Midbrain (tissue), 1 donor: ENCODE data around the gene TMEM184A.

Experiments used
- DNase-seq: peaks from one replicate; lab custom pipeline; 2025; lab: John Stamatoyannopoulos, UW

TMEM184A gene

DNA sequence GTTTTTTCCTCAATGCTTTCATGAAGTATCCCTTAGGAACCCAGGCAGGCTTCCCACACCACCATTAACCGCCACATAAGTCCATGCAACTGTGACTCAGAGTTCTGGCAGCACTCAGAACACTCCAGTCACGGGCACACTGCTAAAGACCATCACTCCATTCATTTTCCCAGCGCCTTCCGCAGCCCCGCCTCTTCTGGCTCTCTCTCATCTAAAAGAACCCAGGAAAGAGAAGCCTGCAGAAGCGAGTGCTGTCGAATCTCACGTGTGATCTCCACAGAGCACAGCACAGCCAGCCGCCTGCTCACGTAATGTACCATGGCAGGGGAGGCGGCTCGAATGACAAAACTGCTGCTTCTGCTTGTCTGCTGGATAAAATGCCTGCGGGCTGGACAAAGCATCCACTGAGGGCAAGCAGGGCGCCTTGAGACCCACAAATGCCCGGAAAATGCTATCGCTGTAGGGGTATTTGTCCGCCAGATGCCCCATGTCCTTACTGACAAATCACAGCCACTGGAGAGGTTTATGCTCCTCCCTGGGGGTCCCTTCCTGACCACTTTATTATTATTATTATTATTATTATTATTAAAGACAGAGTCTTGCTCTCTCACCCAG lies 12.0 kb upstream of the TMEM184A start:
- DNase-seq = no peak

DNA sequence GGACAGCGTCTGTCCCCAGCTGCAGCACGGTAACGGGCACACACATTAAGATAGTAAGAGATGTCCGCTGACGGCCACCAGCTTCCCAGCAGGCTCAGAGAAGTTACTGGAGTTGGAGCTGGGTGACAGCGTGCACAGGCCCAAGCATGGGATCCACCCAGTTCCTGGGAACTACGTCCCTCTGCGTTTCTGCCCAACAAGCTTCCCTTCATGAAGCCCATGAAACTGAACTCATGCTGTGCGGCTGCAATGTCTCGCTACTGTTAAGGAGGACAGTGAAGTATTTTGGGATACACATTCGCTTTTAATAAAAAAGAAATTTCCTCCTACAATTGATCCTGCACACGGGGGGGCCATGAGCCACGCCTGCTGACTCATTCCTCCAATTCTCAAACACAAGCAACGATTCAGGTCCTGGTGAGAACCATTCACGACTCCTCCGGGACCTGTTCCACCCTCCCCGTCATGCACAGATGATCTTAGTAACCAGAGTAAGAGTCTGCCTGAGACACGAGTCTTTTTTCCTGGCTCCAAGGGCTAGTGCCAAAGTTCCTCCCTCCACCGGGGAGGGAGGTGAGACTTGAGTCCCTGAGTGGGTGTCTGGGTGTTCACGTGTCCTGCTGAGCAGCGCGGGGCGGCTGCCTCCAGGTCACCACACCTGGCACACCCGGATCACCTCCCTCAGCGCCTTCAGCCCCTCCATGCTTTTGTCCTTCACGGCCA lies 11.2 kb upstream of the TMEM184A start:
- no peak for DNase-seq

DNA sequence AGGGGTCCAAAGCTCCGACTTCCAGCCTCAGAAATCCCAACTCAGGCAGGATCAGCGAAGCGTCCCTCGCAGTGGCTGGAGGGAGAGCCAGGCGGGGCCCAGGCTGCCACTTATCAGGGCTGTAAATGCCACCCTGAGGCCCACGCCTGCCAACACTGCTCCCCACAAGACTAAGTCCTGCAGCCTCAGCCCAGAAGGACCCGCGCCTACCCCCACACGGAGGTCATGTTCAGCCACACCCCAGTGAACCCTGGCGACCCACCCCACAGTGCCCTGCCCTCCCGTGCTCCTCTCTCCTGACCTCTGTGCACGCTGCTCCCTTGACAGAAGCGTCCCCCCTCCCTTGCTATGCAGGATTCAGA lies 10.7 kb upstream of the TMEM184A start:
- DNase-seq = no peak

DNA sequence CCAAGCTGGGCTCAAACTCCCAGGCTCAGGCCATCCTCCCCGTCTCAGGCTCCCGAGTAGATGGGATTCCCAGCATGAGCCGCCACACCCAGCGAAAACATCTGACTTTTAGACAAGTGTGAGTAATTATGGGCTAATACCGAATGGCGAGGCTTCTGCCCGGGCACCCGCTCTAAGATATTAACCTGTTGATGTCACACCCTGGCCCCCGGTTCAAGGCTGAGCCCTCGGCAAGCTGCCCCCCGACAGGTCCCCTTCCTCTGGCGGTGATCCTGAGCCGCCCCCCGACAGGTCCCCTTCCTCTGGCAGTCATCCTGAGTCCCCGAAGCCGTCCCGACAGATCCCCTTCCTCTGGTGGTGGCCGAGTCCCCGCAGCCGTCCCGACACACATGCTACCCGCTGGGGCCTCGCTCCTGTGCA lies 8.6 kb upstream of the TMEM184A start:
- no peak for DNase-seq

DNA sequence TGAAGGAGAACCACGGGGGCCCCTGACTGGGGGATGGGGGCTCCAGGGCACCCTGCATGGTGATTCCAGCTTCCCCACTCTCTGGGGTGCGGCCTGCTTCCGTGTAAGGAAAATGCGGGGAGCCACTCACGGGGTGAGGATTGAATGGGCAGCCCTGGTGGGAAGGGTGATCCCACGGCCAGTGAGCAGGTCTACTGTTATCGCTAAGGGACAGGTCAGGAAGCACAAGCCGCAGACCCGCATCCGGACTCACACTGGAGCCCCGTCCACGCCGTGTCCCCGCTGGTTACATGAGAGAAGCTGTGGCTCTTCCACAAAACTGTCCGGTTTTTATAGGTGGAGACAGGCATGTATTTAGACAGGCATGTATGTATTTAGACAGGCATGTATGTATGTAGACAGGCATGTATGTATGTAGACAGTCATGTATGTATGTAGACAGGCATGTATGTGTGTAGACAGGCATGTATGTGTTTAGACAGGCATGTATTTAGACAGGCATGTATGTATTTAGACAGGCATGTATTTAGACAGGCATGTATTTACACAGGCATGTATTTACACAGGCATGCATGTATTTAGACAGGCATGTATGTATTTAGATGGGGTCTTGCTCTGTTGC lies 8.1 kb upstream of the TMEM184A start:
- DNase-seq = no peak

DNA sequence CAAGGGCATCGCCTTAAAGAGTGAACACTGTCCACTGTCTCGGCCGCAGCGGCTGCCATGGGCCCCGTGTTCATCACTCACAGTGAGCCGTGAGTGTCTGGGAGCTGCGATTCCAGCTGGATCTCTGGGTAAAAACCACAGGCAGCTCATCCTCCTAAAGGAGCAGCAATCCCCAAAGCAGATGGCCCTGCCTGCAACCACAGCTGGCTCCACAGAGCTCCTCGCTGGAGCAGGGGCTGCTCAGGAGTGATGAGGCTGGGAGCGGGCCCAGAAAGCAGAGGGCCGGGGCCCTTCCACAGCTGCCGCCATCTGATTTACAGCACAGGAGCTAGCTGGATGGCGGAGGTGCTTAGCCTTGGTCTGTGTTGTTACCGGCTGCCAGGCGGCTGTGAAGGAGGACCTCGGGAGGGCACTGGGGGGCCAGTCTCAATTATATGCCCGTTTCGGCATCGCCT lies 6.6 kb upstream of the TMEM184A start:
- DNase-seq = no peak

DNA sequence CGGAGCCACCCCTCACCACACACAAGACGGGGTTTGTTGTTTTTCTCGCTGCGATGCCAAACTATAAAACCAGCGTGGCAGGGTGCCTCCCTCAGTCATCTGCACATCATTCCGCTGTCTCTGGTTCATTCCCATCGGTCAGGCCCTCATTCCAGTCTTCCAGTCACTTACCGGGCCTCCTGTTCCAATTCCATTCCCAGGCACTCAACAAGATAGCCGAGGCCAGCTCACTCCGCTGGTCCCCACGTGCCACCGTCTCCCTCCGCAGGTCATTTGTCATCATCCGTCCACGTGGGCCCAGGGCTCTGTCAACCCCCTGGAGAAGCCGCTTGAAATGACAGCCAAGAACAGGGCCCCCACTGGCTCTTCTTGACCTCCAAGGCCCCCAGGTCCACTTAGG lies 6.1 kb upstream of the TMEM184A start:
- DNase-seq = no peak

DNA sequence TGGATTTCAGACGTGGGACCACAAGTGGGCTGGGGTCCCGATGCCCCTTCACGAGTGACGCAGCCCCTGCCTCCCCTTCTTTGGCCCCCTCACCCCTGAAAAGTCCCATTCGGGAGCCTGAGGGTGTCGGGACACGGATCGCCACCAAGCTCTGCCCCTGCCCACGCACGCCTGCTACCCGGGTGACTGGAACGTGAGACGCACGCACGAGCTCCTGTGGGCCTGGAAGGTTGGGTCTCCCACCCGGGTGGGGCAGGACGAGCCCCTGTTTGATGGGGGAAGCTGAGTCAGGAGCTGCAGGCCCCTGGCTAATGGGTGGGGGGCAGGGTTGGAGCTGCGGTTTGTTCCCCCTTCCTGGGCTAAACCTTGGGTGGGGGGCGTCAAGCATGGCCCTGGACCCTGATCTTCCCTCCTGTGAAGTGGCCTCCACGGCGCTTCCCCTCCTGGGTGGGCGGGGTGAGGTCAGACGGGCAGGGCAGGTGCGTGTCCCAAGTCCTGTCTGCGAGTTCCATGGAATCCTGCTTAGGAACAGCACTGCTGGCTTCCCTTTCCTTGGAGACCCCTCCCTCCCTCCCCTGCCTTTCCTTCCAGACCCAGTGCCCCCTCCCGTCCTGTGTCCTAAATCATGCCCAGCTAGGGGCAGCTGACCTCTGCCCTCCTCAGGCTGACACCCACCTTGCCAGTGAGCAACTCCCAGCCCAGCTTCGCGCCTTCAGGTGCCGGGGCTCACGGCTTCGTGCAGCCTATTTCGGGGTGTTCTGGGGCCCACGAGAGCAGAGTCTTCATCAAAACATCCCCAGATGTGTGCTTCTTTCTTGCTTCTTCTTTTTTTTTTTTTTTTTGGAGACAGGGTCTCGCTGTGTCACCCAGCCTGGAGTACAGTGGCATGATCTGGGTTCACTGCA lies 5.3 kb upstream of the TMEM184A start:
- no peak for DNase-seq

DNA sequence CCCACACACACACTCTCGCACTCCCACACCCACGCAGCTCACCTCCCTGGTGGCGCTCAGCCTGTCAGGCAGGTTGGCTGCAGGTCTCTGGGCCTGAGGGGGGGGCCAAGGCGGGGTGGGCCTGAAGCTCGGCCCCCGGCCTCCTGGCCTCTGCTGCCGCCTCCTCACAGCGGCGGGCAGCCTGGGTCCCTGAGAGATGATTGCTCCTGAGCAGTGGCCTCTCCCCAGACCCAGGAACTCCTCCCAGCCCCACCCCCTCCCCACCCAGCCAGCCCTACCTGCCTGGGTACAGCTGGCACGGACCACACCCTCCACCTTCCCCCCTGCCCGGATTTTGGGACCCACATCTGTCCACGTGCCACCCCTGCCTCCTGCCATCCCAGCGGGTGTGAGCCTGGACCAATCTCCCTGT lies 4.6 kb upstream of the TMEM184A start:
- DNase-seq = no peak

DNA sequence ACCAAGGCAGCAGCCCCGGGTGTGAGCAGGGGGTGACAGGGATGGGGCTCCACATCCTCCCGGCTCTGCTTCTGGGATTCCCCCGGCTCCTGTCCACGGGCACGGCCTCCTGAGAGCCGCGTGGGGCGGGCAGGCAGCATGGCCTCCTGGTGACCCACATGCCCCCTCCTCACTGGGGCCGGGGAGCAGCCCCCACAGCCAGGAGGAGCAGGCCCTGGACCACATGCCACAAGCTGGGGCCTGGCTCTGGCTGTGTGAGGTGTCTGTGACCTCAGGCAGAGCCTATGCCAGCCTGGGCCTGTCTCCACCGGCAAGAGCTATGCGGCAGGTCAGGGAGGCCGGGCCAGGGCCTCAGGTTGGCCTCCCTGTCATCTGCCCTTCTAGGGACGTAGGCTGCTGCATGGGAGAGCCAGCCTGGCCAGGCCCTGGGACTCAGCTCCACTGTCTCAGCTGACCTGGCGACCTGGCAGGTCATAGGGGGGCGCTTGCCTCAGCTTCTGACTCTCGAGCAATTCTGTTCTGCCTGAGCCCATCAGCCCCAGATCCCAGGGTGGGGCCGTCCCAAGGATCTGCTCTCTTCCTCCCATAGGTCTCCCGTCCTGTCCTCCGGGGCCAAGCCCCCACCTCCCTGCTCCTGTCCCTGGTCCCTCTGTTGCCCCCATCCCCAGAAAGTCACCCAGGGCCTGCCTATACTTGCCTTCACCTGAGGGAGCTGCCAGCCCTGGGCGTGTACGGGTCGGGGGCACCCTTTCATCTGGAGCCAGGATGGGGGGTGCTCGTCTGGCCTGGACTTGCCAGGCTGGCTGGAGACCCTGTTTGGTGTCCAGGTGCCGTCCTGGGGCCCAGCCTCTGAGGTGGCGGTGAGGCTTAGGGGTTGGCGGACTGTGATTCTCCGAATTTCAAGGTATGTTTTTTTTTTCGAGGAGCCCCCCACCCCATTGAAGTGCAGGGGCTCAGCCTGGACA lies 3.9 kb upstream of the TMEM184A start:
- no peak for DNase-seq

DNA sequence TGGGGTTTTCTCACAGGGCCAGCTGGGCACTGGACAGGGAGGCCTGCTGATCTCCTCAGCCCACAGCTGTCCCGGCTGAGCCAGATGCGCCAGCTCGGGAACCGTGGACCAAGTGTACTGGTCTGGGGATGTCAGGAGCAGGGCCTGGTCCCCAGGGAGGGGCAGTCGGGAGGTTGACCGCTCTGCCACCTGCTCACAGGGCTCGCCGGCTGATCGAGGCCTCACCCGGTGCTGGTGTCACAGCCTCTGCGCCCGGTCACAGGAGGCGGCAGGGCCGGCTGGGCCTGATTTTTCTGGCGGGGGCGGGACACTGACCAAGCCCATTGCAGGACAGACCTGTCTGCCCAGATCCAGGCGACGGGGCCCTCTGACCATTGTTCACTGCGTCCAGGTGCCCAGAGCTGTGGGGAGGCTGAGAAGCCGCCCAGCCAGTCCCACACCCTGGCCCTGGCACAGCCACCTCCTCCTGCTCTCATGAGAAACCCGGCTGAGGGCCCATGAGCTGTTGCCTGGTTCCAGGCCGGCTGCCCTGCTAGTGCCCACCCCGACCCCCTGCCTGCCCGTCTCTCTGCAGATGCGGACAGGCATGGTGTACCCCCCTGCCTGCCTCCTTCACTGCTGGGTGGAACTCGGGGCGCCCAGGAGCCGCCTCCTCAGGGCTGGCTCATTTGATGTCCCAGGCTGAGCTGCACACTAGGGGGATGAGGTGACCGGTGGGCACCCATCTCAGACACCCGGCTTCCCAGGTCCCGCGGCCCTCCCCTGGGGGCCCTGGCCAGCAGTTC lies 3.0 kb upstream of the TMEM184A start:
- no peak for DNase-seq

DNA sequence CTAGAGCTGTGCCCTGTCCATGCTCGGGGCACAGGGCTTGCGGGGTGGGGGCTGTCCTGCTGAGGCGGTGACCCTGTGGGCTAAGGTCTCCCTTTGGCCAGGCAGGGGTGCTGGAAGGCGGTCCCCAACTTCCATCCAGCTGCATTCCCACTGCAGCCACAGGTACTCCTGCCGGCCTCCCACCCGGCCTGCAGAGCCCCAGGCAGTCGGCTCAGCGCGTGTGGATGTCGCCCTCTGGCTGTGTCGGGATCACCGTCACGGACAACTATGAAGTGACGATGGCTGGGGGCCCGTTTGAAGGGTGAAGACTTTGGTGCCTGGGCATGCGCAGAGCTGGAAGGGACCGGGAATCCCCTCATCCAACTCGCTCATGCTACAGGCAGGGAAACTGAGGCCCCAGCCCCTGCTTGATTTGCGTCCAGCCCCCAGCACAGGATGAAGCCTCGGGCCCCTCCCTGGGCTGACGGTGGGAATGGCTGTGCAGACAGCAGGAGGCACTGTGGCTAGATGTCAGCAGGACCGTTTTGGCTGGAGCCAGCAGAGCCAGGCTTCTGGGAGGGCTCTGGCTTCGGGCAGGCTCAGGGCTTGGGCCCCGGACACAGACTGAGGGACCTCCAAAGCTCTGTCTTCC lies 2.3 kb upstream of the TMEM184A start:
- DNase-seq = no peak

DNA sequence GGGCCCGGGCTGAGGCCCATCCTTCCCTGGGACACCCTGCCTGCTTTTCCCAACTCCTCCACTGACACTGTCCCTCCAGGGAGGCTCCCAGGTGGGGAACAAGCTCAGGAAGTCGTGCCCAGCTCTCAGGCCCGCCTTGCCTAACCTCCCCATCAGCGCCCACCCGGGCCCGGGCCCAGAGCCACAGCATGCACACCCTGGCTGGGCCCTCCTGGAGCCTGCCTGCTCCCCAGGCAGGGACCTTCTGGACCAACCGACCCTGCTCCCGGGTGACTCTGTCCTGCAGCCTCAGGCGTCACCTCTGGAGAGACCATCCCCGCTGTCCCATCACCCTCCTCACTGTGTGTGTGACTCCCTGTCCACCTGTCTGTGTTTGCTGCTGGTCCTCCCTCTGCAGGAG lies 1.8 kb upstream of the TMEM184A start:
- DNase-seq = no peak

DNA sequence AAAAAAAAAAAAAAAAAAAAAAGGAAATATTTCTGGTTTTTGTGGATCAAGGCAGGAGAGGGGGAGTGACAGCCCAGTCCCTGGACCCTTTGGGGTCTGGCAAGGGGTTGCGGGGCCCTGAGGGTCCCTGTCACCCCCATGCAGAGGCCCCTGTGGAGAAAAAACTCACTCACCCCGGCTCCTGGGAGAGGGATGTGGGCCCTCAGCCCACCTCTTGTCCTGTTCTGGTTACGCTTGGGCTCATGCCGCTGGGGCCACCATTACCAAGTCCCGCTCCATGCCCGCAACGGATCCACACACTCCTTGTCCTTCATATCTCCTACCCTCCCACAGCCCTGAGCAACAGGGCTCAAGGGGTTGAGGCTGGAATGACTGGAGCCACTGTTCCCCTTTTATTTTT lies 1.0 kb upstream of the TMEM184A start:
- no peak for DNase-seq

DNA sequence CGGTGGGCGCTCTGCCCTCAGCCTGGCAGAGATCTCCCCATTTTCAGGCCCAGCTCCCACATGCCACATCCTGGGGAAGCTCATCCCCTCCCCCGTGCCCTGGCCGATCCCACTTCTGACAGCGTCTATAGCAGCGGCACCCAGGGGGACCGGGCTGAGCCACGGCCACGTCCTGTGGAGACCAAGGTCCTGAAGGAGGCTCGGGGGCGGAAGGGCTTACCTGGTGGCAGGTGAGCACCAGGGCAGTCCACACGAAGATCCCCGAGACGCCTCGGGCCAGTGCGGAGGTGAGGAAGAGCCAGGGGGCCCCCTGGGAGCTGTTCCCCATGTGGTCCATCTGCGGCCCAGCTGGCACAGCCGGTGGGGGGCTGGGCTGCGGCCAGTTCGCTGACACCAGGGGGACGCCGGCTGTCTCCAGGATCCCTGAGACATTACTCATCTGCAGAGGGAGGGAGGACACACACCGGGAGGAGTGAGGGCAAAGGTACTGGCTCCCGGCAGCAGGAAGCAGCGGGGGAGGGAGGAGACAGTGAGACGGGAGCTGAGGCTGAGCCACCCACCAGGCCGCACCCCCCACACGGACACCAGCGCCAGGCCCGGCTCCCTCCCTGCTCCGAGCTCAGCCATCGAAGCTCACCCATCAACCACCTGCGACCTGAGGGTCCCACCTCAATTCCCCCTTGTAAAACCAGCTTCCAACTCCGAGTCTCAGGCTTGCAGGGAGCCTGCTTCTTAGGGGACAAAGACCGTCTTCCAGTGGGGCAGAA lies 776 bp downstream of the TMEM184A start:
- no peak for DNase-seq

DNA sequence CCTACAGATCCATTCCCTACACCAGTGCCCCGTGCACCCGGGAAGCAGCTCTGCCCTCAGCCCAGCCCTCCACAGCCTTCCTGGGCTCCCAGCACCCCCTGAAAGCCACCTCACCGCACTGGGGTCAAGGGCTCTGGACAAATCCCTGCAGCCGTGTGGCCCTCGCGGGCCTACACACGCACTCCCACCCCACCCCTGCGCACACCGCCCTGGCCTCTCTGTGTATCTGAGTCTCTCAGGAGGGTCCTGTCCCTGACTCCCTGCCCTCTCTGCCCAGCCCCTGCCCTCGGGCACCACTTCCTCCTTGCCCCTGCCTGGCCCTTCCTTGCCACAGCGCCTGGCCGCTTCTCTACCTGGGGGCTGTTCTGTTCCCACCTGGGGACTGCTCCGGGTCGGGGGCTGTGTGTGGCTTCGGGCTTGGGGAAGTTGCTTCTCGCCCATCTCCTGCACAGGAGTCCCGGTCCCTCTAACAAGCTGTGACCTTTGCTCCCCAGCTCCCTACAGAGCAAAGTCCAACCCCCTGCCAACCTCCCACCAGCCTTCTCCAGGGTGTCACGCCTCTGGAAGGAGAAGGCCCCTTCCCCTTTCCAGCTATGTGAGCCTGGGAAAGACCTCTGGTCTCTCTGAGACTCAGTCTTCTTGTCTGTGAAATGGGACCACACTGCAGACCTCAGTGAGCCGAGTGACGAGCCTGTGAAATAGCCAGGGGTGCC lies 1.5 kb downstream of the TMEM184A start:
- no peak for DNase-seq

DNA sequence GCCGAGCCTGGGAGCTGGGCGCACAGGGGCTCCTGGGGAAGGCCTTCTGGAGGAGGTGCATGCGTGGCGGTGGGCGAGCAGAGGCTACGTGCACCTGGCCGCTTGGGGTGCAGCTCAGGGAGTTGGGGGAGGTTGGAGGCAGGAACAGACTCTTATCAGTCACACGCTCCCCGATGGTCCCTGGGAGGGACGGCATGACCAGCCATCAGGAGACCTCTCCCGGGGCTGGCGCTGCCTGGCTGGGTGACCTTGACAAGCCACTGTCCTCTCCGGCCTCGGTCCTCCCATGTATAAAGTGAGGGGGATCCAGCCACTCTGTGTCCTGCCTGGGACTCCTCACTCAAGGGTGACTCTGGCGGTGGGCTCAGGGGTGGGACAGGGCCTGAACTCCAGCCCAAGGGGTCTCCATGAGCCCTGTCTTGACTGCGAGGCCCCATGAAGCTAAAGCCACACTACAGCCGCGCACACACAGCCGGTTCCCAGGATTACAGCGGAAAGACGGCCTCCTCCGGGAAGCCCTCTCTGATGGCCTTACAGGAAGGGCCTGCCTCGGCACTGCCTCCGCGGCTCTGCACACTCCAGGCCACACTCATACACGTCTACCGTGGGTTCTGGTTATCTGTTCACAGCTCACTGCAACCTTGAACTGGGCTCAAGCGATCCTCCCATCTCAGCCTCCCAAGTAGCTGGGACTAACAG lies 2.3 kb downstream of the TMEM184A start:
- DNase-seq = no peak

DNA sequence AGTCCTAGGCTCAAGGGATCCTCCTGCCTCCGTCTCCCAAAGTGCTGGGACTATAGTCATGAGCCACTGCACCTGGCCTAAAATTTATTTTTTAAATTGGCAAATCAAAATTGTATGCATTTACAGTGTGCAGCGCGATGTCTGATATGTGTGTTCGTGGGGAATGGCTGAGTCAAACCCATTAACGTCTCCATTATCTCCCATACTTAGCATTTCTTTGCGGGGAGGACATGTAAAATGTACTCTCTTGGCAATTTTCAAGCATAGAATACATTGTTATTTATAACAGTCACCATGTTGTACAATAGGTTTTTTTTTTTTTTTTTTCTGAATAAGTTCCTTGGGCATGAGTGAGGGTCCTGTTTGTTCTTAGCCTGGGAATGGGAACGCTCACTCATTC lies 3.8 kb downstream of the TMEM184A start:
- no peak for DNase-seq
